Embryonic facial prominence (tissue), 1 donor: ENCODE data around the gene CDKL1.
"Not testable (repeated sequence)": the region's sequence is repeated elsewhere in the genome, so short reads cannot be mapped to it uniquely, and the experiment has no call there.

Experiments
- DNase-seq: peaks from one replicate; pipeline ENCODE4 v3.0.0-alpha.2; 2016; ENCODE audit errors: extremely low spot score

Gene CDKL1

DNA sequence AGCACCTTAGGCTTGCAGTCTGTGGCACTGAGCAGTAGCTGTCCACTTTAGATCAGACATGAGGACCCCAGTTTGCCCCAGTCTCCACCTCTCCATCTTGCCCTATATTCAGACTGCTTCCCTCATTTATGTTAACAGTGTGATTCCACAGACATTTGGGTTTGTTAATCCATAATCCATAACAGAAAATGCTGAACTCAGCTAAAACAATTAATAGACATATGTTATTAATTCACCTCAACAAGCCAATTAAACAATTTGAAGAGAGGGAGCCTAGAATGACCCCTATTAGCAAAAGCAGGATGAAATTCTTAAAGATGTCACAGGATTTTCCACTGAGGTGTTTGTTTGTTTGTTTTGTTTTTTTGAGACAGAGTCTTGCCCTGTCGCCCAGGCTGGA is 9.1 kb downstream of the CDKL1 start:
- no peak for DNase-seq

DNA sequence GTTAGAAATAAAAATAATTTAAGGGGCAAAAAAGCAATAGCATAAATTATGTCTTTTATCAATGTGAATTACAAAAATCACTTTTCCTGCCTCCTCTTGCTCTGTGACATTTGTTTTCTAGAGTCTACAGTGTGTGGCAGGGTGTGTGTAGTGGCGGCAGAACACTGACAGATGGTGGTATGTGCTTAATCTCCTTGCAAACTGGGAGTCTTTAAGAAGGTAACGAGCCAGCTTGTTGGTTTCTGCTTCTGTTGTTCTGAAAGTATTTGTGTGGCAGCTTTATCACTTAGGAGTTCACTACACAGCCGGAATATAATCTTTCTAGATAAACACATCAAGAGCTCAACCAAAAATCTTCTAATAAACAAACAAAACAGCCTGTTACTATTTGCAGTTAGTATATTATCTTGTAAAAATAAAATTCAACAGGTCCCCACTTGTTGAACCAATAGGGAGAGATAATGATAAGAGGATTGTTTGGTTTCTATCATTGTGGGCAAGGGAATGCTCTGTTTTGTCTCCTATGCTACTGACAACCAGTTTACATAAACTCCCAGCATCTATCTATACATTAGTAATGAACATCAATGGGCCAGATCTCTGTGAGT is 13.0 kb downstream of the CDKL1 start:
- no peak for DNase-seq

DNA sequence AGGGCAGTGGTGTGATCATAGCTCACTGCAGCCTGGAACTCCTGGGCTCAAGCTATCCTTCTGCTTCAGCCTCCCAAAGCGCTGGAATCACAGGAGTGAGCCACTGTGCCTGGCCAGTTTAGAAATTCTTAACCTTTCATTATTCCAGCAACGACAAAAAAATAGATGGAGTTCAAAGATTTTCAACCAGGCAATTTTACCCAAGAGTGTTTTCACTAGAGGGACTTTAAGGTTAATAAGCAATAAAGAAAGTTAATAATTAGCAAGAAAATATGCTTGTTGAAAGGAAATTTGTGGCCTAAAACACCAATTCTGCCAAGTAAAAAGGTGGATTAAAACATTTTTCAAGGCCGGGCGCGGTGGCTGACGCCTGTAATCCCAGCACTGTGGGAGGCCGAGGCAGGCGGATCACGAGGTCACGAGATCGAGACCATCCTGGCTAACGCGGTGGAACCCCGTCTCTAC is 14.8 kb downstream of the CDKL1 start:
- no peak for DNase-seq

DNA sequence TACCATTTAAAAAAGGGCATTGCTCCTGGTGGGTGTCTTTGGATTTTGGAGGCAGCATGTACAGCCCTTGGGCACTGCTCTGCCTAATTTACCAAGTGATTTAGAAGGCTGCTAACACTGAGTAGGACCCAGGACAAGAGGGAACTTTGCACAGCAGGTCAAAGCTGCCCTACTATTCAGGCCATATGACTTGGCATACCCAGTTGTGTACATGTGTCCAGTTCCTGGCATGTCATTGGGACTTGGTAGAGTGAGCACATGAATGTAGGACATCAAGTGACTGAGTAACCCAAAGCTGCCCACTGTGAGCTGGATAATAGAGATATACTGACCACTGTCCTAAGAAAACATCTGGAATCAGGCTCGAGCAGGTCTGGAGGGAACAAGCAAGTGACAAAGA is 15.7 kb downstream of the CDKL1 start:
- DNase-seq: no peak

DNA sequence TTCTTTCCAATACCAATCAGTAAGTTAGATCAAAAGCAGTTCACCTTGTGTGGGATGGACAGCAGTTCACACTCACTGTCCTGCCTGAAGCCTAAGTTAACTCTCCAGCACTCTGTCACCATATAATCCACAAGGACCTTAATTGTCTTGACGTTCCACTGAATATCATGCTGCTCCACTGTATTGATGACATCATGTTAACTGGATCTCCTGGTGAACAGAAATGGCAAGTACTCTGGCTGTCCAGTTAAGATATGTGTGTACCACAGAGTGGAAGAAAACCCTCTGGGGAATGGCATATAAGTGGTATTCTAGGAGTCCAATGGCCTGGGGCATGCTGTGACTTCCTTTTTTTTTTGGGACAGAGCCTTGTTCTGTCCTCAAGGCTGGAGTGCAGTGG is 16.2 kb downstream of the CDKL1 start:
- DNase-seq: no peak

DNA sequence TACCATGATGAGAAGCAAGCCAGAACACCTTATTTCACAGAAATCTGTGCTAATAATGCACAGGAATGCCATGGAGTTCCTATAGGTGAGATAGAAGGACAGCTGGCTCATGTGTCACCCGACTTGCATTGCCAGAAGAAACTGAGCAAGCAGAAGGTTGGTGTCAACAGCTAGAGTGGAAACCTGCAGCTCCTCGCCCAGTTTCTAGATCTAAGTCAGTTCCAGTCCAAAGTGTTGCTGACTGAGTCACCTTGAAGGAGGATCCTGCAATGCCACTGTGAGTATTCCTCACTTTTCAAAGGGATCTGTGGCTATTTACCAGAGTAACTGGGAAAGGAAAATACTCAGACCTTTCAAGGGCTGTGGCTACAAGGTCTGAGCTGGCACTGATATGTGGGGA is 17.1 kb downstream of the CDKL1 start:
- no peak for DNase-seq

DNA sequence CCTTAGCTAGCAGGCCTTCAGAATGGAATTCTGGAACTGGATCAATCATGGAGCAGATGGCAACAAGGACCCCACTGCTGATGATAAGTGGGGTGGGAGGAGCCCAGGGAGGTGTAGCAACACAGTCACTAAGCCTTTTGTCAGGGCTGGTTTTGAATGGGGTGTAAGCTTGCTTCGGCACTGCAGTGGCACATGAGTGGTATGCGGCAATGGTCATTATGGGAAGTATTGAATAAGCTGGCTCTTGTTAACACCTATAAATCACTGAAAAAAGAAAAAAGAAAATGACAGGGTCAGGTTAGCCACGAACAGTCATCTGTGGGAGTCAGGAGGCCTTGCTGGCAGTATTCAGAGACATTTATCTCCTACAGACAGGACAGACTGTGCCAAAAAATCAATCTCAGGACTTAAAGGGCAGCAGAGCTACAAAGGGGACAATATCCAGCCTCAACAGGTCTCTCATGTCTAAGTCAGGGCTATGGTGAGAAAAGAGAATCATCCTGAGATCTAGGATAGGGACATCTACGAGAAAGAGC is 19.1 kb downstream of the CDKL1 start:
- no peak for DNase-seq

DNA sequence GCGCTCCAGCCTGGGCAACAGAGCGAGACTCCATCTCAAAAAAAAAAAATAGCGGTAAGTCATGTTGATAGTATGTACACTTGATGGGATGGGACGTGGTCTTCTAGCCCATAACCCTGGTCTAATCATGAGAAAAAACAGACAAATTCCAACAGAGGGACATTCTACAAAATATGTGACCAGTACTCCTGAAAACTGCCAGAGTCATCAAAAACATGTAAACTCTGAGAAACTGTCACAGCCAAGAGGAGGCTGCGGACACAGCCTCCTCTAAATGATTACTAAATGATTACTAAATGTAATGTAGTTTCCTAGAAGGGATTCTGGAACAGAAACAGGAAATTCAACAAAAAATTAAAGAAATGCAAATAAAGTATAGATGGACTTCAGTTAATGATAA is 20.9 kb downstream of the CDKL1 start:
- no peak for DNase-seq

DNA sequence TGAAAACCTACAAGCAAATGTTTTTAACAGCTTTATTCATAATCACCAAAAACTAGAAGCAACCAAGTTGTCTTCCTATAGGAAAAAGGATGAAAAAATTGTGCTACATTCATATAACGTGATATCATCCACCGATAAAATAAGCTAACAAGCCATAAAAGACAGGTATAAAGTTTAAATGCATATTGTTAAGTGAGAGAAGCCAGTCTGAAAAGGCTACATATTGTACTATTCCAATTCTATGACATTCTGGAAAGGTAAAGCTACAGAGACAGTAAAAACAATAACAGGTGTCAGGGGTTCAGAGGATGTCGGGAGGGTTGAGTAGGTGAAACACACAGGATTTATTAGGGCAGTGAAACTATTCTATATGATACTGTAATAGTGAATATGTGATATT is 22.7 kb downstream of the CDKL1 start:
- DNase-seq: no peak

DNA sequence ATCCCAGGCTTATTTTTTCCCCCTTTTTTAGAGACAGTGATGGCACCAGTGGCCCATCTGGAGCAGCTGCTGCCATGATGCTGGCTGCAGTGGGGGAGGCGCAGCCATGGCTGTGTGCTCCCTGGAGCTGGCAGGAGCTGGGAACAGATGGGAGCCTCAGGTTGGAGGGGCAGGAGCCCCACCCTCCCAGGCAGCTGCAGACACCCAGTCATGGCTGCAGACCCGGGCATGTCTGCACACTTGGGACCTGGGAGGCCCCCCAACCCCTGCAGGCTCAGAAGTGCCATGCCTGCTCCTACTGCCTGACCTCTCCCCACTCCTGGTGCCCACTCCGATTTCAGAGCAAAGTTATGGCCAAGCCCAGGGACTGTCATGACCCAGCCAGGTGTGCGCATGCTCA is 25.1 kb downstream of the CDKL1 start:
- DNase-seq: no peak

DNA sequence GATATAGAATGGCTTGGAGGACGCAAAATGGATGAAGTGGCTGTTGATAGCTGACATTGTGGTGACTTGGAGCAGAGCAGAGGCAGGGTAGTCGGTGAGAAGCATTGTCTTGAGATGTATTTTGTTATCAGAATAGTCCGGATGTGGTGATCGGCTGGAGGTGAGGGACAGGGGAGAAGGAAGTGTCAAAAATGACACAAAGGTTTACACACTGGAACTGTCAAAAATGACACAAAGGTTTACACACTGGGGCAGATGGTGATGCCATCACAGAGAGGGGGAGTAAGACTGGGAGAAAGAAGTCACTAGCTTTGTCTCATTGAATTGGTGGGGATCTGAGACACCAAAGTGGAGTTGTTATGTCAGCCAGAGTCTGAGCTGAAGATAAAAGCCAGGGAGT is 30.1 kb downstream of the CDKL1 start:
- no peak for DNase-seq

DNA sequence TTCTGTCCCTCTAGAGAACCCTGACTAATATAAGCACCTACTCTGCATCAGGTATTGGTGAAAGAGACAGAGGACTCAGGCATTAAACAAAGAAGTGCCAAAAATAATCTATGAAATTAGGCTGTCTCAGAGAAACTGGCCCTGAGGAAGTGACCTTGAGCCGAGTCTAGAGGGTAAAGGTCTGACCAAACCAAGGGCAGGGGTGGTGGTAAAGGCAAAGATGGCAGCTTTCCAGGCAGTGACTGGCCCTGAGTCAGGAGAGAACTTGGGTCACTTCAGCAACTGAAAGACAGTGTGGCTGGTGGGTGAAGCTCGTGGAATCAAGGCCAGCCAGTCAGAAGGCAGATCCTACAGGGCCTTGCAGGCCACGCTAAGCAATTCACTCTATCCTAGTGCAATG is 30.6 kb downstream of the CDKL1 start:
- DNase-seq: no peak

DNA sequence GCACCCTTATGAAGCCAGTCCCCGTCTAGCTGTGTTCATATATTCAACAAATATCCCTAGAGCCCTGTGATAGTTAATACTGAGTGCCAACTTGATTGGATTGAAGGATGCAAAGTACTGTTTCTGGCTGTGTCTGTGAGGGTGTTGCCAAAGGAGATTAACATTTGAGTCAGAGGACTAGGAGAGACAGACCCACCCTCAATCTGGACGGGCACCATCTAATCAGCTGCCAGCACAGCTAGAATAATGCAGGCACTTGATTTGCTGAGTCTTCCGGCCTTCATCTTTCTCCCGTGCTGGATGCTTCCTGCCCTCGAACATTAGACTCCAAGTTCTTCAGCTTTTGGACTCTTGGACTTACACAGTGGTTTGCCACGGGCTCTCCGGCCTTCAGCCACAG is 31.1 kb downstream of the CDKL1 start:
- not testable (repeated sequence) for DNase-seq

DNA sequence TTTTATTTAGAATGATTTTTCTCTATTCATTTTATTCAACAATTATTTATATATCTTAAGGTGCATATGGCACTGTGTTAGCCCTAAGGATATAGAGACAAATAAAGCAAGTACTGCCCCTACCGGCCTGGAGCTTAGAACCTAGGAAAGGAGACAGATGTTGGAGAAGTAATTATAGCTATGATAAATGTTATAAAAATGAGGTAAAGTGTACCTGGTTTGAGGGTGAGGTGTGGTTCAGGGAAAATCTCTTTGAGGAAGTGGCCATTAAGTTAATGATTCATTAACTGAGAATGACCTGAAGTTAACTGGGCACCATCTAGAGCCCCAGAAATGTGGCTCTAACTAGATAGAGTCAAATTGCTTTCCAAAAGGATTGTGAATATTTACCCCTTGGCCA is 31.9 kb downstream of the CDKL1 start:
- no peak for DNase-seq

DNA sequence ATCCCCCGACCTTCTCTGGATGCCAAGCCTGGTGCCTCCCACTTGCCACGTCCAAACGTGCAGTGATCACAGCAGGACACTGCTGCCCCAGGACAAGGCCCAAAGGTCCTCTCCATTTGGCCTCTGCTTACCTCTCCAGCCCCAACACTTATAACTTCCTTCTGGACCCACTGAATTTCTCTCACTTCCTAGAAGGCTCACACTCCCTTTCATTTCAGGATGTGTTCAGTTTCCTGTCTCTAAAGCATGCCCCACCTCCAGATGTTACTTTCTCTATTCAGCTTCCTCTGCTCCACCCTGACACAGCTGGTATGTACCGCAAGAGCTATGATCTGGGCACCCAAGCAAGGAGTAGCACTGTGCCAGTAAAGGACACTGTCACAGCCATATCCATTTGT is 33.0 kb downstream of the CDKL1 start:
- DNase-seq: no peak

DNA sequence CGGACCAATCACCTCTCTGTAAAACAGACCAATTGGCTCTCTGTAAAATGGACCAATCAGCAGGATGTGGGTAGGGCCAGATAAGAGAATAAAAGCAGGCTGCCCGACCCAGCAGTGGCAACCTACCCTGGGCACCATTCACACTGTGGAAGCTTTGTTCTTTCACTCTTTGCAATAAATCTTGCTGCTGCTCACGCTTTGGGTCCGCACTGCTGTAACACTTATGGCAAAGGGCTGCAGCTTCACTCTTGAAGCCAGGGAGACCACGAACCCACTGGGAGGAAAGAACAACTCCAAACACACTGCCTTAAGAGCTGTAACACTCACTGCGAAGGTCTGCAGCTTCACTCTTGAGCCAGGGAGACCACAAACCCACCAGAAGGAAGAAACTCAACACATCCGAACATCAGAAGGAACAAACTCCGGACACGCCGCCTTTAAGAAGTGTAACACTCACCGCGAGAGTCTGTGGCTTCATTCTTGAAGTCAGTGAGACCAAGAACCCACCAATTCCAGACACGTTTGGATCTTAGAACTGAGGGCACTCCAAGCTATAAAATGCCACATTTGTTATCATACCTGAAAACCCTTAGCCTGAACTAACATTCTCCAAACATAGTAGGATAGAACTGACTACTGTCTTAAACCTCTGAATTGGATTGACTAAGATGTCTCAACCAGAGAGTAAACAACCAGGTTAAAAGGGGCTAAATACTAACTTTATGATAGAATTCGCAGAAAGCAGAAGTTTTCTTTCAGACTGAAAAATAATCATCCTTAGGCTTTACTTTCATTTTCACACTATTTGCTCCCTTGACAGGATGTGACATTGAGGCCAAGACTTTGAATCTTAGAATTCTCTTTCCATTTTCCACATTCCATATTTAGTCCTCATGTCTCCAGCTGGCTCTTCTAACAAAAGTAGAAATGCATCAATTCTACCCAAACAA is 33.6 kb downstream of the CDKL1 start:
- no peak for DNase-seq

DNA sequence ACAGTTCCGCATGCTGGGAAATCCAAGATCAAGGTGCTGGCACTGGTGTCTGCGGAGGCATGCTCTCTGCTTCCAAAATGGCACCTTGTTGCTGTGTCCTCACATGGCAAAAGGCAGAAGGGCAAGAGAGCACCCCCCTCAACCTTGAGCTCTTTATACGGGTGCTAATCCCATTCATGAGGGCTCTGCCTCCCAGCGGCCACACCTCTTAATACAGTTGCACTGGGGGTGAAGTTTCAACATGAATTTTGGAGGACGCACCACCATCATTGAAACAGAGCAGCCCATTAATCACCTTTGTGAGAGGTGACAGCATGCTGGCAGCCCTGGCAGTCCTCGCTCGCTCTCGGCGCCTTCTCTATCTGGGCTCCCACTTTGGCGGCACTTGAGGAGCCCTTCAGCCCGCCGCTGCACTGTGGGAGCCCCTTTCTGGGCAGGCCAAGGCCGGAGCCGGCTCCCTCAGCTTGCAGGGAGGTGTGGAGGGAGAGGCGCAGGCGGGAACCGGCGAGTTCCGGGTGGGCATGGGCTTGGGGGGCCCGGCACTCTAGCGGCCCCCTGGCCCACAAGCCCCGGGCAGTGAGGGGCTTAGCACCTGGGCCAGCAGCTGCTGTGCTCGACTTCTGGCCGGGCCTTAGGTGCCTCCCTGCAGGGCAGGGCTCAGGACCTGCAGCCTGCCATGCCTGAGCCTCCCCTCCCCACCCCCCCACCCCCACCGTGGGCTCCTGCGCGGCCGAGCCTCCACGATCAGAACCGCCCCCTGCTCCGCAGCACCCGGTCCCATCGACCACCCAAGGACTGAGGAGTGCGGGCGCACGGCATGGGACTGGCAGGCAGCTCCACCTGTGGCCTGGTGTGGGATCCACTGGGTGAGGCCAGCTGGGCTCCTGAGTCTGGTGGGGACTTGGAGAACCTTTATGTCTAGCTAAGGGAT is 34.9 kb downstream of the CDKL1 start:
- not testable (repeated sequence) for DNase-seq

DNA sequence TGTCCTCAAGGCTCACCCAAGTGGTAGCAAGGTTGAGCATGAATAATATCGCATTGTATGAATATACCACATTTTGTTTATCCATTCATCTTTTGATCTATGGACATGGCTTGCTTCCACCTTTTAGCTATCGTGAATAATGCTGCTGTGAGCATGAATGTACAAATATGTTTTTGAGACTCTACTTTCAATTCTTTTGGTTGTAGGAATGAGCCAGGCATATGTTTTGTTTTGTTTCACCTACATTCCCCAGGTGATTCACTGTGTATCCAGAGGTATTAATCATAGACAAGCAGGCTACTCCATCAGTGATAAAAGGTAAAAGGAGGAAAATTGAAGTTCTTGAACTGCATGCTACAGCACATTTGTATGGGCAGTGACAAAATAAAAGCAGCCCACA is 35.8 kb downstream of the CDKL1 start:
- DNase-seq: no peak

DNA sequence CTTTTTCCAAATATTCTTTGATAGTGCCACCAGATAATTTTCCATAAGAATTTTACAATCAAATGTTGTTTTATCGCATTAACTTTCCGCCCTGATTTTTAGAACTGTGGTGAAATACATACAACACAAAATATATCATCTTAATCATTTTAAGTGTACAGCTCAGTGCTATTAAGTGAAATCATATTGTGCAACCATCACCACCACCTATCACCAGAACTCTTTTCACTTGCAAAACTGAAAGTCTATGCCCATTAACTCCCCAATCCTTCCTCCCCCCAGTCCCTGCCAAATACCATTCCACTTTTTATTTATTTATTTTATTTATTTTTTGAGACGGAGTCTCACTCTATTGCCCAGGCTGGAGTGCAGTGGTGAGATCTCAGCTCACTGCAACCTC is 36.6 kb downstream of the CDKL1 start:
- no peak for DNase-seq

DNA sequence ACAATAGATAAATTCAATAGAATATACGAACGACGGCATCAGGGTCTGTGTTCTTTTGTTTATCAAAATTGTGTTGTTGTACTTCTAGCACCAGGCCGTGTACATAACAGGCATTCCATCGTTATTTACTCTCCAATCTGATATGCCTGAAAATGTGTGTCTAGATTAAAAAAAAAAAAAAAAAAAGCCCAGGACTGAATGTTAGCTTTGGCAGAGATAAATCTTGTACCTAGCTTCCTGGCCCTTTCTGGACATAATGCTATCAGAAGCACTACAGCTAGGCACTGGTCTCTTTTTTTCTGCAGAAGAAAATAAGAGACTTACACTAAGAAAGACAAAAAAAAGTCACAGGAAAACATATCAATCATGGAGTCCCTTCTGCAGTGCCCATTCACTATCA is 37.0 kb downstream of the CDKL1 start:
- no peak for DNase-seq

DNA sequence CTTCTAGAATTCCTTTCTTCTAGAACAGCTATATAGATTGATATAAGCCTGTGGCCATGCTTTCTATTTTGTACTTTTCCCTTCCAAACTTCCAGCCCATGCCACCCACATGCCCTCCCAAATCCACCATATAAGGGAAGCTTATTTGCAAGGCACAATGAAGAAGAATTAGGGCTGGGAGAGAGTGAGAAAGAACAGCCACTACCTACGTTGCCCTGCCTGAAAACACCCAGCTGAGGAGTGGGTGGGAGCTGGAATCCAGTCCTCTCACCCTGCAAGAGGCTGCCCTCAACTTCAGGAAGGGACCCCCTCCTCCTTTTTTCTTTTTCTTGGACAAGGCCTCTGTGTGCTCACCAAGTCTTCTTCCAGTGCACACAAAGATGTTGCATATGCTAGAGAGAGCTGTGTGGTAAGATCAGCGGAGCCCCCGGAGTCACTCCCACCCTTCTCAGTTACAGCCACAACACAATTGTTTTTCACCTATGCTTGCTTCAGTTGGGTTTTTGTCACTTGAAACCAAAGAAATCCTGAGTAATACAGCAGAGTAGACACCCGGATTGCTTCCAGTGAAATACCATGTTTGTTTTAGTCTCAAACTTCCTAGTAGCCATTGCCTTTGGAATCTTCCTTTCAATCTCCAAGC is 38.8 kb downstream of the CDKL1 start:
- no peak for DNase-seq
